Upper lobe of left lung (tissue), 6 donors: ENCODE results near the gene DPP10. TPM values are rescaled to one million over a fixed set of nuclear protein-coding genes. Genes with fewer than 3 reads are reported as not detected.

Experiments used
- ATAC-seq, 2 donors: fragments of 200-7000 bp; cut with Tn5 transposase; one replicate each; pipeline ENCODE4 v1.9.1; 2022; ENCODE audit warnings: mild to moderate bottlenecking in 2 of 2, moderate library complexity in 2 of 2; ENCODE audit not compliant: low FRiP score in 2 of 2
- DNase-seq, 2 donors: peaks; one replicate each; pipeline ENCODE4 v3.0.0-alpha.2; 2019 to 2020
- H3K27ac ChIP-seq, 4 donors: fragments of 200-600 bp; sonication (generic); one replicate each; pipeline ENCODE4 v1.5.1; 2016 to 2019
- H3K27me3 ChIP-seq, 4 donors: fragments of 200-600 bp; sonication (generic); one replicate each; pipeline ENCODE4 v1.5.1; 2017 to 2019
- H3K36me3 ChIP-seq, 4 donors: fragments of 200-600 bp; sonication (generic); one replicate each; pipeline ENCODE4 v1.5.1; 2016 to 2019
- H3K4me1 ChIP-seq, 4 donors: fragments of 200-600 bp; sonication (generic); one replicate each; pipeline ENCODE4 v1.5.1; 2018 to 2019
- H3K4me3 ChIP-seq, 4 donors: fragments of 200-600 bp; sonication (generic); one replicate each; pipeline ENCODE4 v1.5.1; 2017 to 2019; ENCODE audit warnings: mild to moderate bottlenecking in 2 of 4, moderate library complexity in 1 of 4
- H3K9me3 ChIP-seq, 4 donors: fragments of 200-600 bp; sonication (generic); one replicate each; pipeline ENCODE4 v1.5.1; 2018 to 2019
- CTCF ChIP-seq, 6 experiments: fragments of 450-650 bp in 4 of 6; fragments of 200-600 bp in 2 of 6; sonication (generic) in 2 of 6; IDR thresholded peaks; one replicate each; pipeline ENCODE4 v1.5.1; 2016 to 2019; ENCODE audit warnings: antibody characterized with exemption in 6 of 6
- EP300 ChIP-seq, 4 donors: sonication (generic); formaldehyde crosslinking; IDR thresholded peaks; one replicate each; pipeline ENCODE4 v1.5.1; 2017; ENCODE audit warnings: antibody characterized with exemption in 4 of 4, control low read depth in 2 of 4
- POLR2A ChIP-seq, 4 donors: fragments of 450-650 bp; IDR thresholded peaks; one replicate each; pipeline ENCODE4 v1.5.1; 2016 to 2017; ENCODE audit warnings: antibody characterized with exemption in 4 of 4, mild to moderate bottlenecking in 2 of 4
- POLR2AphosphoS5 ChIP-seq, 2 donors: sonication (generic); formaldehyde crosslinking; IDR thresholded peaks; one replicate each; pipeline ENCODE4 v1.5.1; 2017; ENCODE audit warnings: antibody characterized with exemption in 2 of 2
- WGBS, 2 donors: methylation state at CpG; one replicate each; pipeline ENCODE4 v1.1.5; 2017 to 2018; 5-methylcytosine and 5-hydroxymethylcytosine counted together
- total RNA-seq, 6 donors: library from RNA; depleted of rRNA in 4 of 6; stranded (reverse); fragments of >200 nt in 4 of 6; gene quantifications; one replicate each; pipeline versions ENCODE4 v1.1.0 to v1.2.1, GENCODE V29; 2016 to 2021
- donor health status: DM: no; HTN: no; CAD: no; lungs with moderate emphysema.
- donor health status: DM: no; HTN: yes; CAD: no; lungs with severe emphysema.

DPP10 gene
- total RNA-seq, 6 donors from 2014 or later: 0.46 to 1.7 (median 0.77) TPM; not detected in 2

DNA sequence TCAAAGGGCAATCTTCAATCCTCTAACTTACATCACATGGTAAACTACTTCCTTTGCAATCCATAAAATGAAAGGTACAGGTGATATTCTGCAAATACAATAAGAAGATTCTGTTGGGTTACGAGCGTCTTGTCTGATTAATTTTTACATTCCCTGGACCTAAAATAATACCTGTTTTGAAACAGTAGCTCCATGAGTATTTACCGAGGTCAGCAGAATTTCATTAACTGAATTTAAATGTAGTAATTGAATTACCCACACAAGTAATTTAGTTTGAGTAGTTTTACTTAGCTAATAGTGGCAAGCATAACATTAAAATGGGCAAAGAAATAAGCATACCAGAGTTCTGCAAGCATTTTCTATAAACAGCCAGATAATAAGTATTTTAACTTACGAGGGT, 652.0 kb downstream of the DPP10 start:
- no peak for TF ChIP-seq EP300 (IDR thresholded peaks at IDR 0.05)
- no peak for TF ChIP-seq POLR2AphosphoS5 (IDR thresholded peaks at IDR 0.05)
- TF ChIP-seq CTCF (IDR thresholded peaks at IDR 0.05): no peak
- TF ChIP-seq POLR2A (IDR thresholded peaks at IDR 0.05): no peak
- 84 to 90% methylated on average over 4 of the region's 4 CpGs for WGBS, 2 donors

DNA sequence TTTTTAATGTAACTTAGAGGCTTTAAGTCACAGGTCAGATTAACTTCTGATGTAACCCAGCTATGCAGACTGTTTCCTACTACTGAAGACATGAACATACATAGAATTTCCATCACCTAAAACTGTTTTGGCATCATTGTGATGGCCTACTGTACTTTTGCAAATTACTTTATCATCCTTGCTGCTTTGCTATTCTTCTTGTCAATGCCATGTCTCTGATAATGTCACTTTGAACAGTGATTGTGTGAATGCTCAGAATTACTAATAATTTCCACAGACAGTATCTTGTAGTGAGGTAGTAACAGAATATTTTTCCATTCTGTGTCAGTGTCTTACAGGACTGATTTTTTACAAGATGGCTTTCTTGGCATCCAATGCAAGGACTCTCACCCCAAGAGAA, 663.5 kb downstream of the DPP10 start:
- no peak overlapping the region for H3K4me3 ChIP-seq
- no peaks in the 10 kb centered on the region for H3K4me1 ChIP-seq
- no peaks in the 10 kb centered on the region for H3K27me3 ChIP-seq
- no peak overlapping the region for H3K27ac ChIP-seq
- H3K9me3 ChIP-seq: no peaks in the 10 kb centered on the region
- ATAC-seq: no peak
- no peak for TF ChIP-seq POLR2AphosphoS5 (IDR thresholded peaks at IDR 0.05)
- no peak for TF ChIP-seq EP300 (IDR thresholded peaks at IDR 0.05)
- TF ChIP-seq CTCF (IDR thresholded peaks at IDR 0.05): no peak
- TF ChIP-seq POLR2A (IDR thresholded peaks at IDR 0.05): no peak
- DNase-seq: no peak
- no peaks in the 10 kb centered on the region for H3K36me3 ChIP-seq

More for the DNA sequence above, 652.0 kb downstream of the DPP10 start:
- H3K4me1 ChIP-seq: no peaks in the 10 kb centered on the region
- H3K27me3 ChIP-seq: no peaks in the 10 kb centered on the region
- H3K36me3 ChIP-seq: no peaks in the 10 kb centered on the region
- H3K27ac ChIP-seq: no peak overlapping the region
- ATAC-seq (no peak), DNase-seq (no peak)
- H3K9me3 ChIP-seq: no peaks in the 10 kb centered on the region
- no peak overlapping the region for H3K4me3 ChIP-seq

DNA sequence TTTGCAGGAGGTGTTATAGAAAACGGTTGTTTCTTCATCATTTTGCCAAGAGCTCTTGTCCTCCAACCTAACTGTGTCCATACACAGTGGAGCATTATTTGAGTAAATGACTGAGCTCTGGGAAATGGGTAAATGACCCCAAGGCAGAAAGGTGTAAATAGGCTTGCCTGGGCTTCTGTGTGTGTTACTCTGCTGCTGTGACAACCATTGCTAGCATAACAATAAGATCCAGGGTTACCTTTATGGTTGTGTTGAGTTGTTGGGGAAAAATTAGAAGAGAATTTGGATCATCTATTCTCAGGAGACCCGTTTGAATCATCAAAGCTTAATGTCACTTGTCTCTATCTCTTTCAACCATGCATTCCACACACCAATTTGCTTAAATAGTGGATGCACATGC, 672.7 kb downstream of the DPP10 start:
- 56 to 72% methylated on average over 2 of the region's 2 CpGs for WGBS, 2 donors
- no peaks in the 10 kb centered on the region for H3K36me3 ChIP-seq

GRCh38 chr2:115118306-115118705, 675.9 kb downstream of the DPP10 start:
- 74 to 77% methylated on average over 2 of the region's 2 CpGs for WGBS, 2 donors
- H3K27ac ChIP-seq: no peak overlapping the region
- no peaks in the 10 kb centered on the region for H3K27me3 ChIP-seq
- TF ChIP-seq EP300 (IDR thresholded peaks at IDR 0.05) (no peak), CTCF (IDR thresholded peaks at IDR 0.05) (no peak), POLR2A (IDR thresholded peaks at IDR 0.05) (no peak), POLR2AphosphoS5 (IDR thresholded peaks at IDR 0.05) (no peak)
- H3K4me1 ChIP-seq: no peaks in the 10 kb centered on the region
- H3K4me3 ChIP-seq: no peak overlapping the region
- no peaks in the 10 kb centered on the region for H3K9me3 ChIP-seq
- ATAC-seq: no peak
- H3K36me3 ChIP-seq: no peaks in the 10 kb centered on the region
- no peak for DNase-seq

More for the DNA sequence above, 672.7 kb downstream of the DPP10 start:
- Histone ChIP-seq H3K4me1 (no peaks in the 10 kb centered on the region), H3K27ac (no peak overlapping the region), H3K4me3 (no peak overlapping the region), H3K27me3 (no peaks in the 10 kb centered on the region), H3K9me3 (no peaks in the 10 kb centered on the region)
- ATAC-seq (no peak), DNase-seq (no peak)
- TF ChIP-seq CTCF (IDR thresholded peaks at IDR 0.05): no peak

DNA sequence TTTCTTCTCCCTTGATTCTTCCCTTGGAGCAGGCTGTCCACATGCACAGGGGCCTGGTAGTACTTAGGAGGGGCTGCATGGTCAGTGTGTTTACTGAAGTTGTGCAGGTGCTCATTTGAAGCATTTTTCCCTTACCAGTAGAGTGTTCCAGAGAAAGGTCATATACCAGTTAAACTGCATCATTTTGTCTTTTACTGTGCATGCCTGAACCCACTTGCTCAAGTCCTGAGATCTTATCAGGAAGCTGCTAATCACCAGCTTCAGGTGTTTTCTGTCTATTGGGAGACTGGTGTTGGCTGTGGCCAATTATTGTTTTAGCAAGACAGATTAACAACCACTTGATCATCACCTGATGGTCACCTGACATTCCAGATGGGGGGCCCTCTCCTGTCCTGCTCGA, 676.6 kb downstream of the DPP10 start:
- H3K4me3 ChIP-seq: no peak overlapping the region
- no peaks in the 10 kb centered on the region for H3K9me3 ChIP-seq
- H3K27me3 ChIP-seq: no peaks in the 10 kb centered on the region
- H3K36me3 ChIP-seq: no peaks in the 10 kb centered on the region
- WGBS, 2 donors: 25 to 44% methylated on average over 1 of the region's 1 CpG
- TF ChIP-seq POLR2A (IDR thresholded peaks at IDR 0.05) (no peak), CTCF (IDR thresholded peaks at IDR 0.05) (no peak), POLR2AphosphoS5 (IDR thresholded peaks at IDR 0.05) (no peak), EP300 (IDR thresholded peaks at IDR 0.05) (no peak)
- no peak for DNase-seq
- H3K4me1 ChIP-seq: no peaks in the 10 kb centered on the region
- no peak overlapping the region for H3K27ac ChIP-seq
- ATAC-seq: no peak
